HEK293 (cell line): ENCODE data around the gene ARHGAP26.

Source experiments
- ATF2 ChIP-seq: fragments of 450-650 bp; formaldehyde crosslinking; IDR thresholded peaks from 2 replicates; pipeline ENCODE4 v1.5.1; 2016; ENCODE audit warnings: missing biosample characterization, missing genetic modification characterization, low read depth
- CTCF ChIP-seq: fragments of 450-650 bp; formaldehyde crosslinking; IDR thresholded peaks from 2 replicates; pipeline ENCODE4 v1.5.1; 2016; ENCODE audit warnings: missing biosample characterization, missing genetic modification characterization
- GLIS1 ChIP-seq: fragments of 450-650 bp; formaldehyde crosslinking; IDR thresholded peaks from 2 replicates; pipeline ENCODE4 v1.5.1; 2016; ENCODE audit warnings: missing biosample characterization, missing genetic modification characterization
- MYNN ChIP-seq: fragments of 450-650 bp; formaldehyde crosslinking; IDR thresholded peaks from 2 replicates; pipeline ENCODE4 v1.5.1; 2016; ENCODE audit warnings: missing biosample characterization, missing genetic modification characterization, borderline replicate concordance
- REST ChIP-seq: fragments of 450-650 bp; formaldehyde crosslinking; IDR thresholded peaks from 2 replicates; pipeline ENCODE4 v1.5.1; 2016; ENCODE audit warnings: missing biosample characterization, missing genetic modification characterization
- TCF7L2 ChIP-seq: IDR thresholded peaks from 2 replicates; pipeline ENCODE4 v1.6.1; 2011; ENCODE audit warnings: low read depth, mild to moderate bottlenecking, inconsistent platforms, low read length, moderate library complexity, borderline replicate concordance
- ZBTB1 ChIP-seq: fragments of 450-650 bp; formaldehyde crosslinking; IDR thresholded peaks from 2 replicates; pipeline ENCODE4 v1.5.1; 2016; ENCODE audit warnings: missing biosample characterization, missing genetic modification characterization
- ZBTB7A ChIP-seq: fragments of 450-650 bp; formaldehyde crosslinking; IDR thresholded peaks from 2 replicates; pipeline ENCODE4 v1.5.1; 2016; ENCODE audit warnings: low read depth, missing biosample characterization, missing genetic modification characterization
- ZBTB8A ChIP-seq: fragments of 450-650 bp; formaldehyde crosslinking; IDR thresholded peaks from 2 replicates; pipeline ENCODE4 v1.5.1; 2016; ENCODE audit warnings: missing biosample characterization, missing genetic modification characterization
- ZFP37 ChIP-seq: fragments of 450-650 bp; formaldehyde crosslinking; IDR thresholded peaks from 2 replicates; pipeline ENCODE4 v1.5.1; 2016; ENCODE audit warnings: missing biosample characterization, missing genetic modification characterization
- ZNF274 ChIP-seq, 2 experiments: fragments of 200-500 bp in 1 of 2; fragments of 450-650 bp in 1 of 2; sonication (Bioruptor generic) in 1 of 2; formaldehyde crosslinking in 1 of 2; IDR thresholded peaks; 2 replicates each; pipeline versions ENCODE4 v1.5.1 to v1.6.1; 2014 to 2016; ENCODE audit warnings: borderline replicate concordance in 1 of 2, inconsistent platforms in 1 of 2, low read length in 1 of 2, missing biosample characterization in 1 of 2, missing genetic modification characterization in 1 of 2
- ZNF558 ChIP-seq: fragments of 450-650 bp; formaldehyde crosslinking; IDR thresholded peaks from 2 replicates; pipeline ENCODE4 v1.5.1; 2016; ENCODE audit warnings: missing biosample characterization, missing genetic modification characterization
- ZSCAN30 ChIP-seq: fragments of 450-650 bp; IDR thresholded peaks from 2 replicates; pipeline ENCODE4 v1.5.1; 2018; ENCODE audit warnings: missing biosample characterization, mild to moderate bottlenecking, missing genetic modification characterization, moderate library complexity

GRCh38 chr5:143254819-143255218 lies 484.6 kb downstream of the ARHGAP26 start:
- TF ChIP-seq MYNN (tag by site-specific recombination) (no peak), CTCF (tag by site-specific recombination) (no peak), ZBTB7A (no peak), TCF7L2 (no peak), ZNF558 (no peak), ZNF274 (IDR thresholded peaks at IDR 0.05; ENCODE audit: low read length) (no peak), ZNF274 (tag by site-specific recombination; IDR thresholded peaks at IDR 0.05; ENCODE audit: borderline replicate concordance) (no peak), ZFP37 (tag by site-specific recombination) (no peak), ATF2 (tag by site-specific recombination) (no peak), GLIS1 (tag by site-specific recombination) (no peak), ZBTB1 (no peak), REST (tag by site-specific recombination) (no peak), ZBTB8A (no peak), ZSCAN30 (tag by site-specific recombination) (no peak)
